Measurements from ENCODE around the gene AGA. TPM values are rescaled to one million over a fixed set of nuclear protein-coding genes. Genes with fewer than 3 reads are reported as not detected.

AGA gene
- total RNA-seq, 1 experiment from 2014 or later = 28.3 TPM

DNA sequence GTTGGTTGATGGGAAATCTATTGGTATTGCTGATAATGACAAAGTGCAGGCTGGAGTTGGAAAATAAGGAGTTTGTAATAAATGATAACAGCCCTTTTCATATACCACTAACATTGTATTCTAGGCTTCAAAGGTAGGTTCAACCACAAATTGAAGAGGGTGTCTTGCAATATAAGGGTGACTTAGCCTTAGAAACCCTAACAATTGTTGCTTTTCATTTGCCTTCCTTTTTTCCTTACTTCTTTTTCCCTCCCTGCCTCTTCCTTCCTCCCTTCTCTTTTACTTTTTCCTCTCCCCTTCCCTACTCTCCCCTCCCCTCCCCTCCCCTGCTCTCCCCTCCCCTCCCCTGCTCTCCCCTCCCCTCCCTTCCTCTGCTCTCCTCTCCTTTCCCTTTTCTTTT is 10.9 kb upstream of the AGA start:
- DNase-seq = no peak
- no peaks in the 10 kb centered on the region for H3K27me3 ChIP-seq
- no peaks in the 10 kb centered on the region for H3K9me3 ChIP-seq
- no peaks in the 10 kb centered on the region for H3K36me3 ChIP-seq
- no peak overlapping the region for H3K4me3 ChIP-seq

DNA sequence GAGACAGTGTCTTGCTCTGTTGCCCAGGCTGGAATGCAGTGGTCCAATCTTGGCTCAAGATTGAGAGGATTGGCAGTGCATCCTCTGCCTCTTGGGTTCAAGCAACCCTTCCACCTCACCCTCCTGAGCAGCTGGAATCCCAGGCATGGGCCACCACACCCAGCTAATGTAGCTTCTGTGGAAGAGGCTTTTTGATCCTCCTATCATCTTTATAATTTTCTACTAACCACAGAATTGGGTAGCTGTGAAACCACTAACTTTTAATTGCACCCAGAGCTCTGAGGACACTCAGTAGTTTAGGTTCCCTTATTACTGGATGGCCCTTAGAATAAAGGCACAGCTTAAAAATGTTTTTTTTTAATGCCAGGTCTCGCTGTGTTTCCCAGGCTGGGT is 8.9 kb upstream of the AGA start:
- Histone ChIP-seq H3K27me3 (no peaks in the 10 kb centered on the region), H3K36me3 (no peaks in the 10 kb centered on the region), H3K4me3 (no peak overlapping the region), H3K9me3 (no peaks in the 10 kb centered on the region)
- no peak for DNase-seq

DNA sequence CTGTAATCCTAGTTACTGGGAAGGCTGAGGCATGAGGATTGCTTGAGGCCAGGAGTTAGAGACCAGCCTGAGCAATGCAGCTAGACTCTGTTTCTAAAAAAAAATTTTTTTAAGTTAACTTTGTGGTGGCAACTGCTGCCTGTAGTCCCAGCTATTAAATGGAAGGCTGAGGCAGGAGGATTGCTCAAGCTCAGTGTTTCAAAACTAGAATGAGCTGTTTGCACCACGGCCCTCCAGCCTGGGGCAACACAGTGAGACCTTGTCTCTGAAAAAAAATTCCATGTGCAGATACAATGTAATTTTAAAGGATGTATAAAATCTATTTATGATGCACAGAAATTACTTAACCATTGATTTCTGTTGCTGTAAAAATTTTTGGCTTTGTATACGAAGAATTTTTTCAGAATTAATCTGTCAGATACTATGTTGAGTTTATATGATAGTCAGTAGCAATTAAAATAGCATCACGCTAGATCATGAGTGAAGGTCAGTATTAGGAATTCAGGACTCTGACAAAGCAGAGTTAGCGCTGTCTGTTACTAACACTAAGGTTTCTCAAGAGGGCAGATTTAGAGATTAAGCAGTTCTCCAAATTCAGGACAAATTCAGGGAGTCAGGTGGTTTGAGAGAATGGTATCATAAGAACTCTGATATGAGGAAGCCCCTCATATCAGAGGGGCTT is 8.3 kb upstream of the AGA start:
- no peaks in the 10 kb centered on the region for H3K9me3 ChIP-seq
- no peak for DNase-seq
- no peaks in the 10 kb centered on the region for H3K36me3 ChIP-seq
- H3K4me3 ChIP-seq = no peak overlapping the region
- H3K27me3 ChIP-seq = no peaks in the 10 kb centered on the region

DNA sequence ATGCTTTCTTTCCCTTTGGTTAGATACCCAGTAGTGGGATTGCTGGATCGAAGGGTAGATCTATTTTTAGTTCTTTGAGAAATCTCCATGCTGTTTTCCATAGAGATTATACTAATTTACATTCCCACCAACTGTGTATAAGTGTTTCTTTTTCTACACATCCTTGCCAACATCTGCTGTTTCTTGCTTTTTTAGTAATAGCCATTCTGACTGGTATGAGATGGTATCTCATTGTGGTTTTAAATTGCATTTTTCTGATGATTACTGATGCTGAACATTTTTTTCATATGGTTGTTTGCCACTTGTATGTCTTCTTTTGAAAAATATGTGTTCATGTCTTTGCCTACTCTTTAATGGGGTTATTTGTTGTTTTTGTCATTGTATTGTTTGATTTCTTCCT is 6.6 kb upstream of the AGA start:
- no peaks in the 10 kb centered on the region for H3K27me3 ChIP-seq
- H3K4me3 ChIP-seq = 0 out of 2 replicates have a peak overlapping the region, but pooled peaks have one; percentile 3
- no peaks in the 10 kb centered on the region for H3K9me3 ChIP-seq
- H3K36me3 ChIP-seq = no peaks in the 10 kb centered on the region
- no peak for DNase-seq

DNA sequence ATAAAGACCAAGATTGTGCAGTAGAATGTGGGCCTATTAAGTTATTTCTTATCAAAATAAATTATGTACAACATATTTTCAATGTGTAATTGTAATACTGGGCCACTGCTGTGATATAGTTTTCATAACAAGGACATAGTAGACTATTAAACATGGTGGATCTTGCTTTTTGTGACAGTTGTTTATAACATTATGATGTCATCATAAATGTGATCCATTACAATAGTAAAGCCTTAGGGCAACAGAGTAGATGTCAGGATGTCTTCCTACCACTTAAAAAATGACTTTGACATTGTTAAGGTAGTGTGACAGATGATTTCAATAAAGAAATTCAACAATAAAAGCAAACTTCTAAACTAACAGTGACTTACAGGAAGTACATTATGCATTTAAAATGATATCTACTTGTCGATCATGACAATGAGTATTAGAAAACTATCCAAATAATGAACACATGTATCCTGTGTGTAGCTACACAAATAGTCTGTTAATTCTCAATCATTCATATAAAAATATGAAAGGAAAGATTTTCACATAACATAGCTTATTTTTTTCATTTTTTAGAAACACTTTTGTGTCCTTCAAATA is 5.3 kb upstream of the AGA start:
- no peak for DNase-seq
- no peaks in the 10 kb centered on the region for H3K9me3 ChIP-seq

DNA sequence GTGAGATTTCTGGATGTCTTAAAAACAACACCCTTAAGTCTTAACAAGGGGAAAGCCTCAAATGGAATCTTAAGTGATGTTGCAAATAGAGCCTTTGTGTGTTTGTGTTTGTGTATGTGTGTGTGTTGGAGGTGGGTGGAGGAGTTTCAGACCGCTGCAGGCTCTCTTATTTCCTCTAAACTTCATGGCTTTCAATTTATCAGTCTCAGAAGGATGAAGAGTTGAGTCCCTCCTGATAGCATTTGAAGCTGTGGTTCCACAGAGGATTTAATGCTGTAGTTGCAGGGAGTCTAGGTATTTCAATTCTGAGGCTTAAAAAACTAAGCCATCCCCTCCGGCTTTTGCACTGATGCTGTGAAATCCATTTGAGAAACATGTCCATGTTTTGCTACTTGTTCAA is 4.3 kb upstream of the AGA start:
- H3K27me3 ChIP-seq = no peaks in the 10 kb centered on the region
- H3K36me3 ChIP-seq = no peaks in the 10 kb centered on the region
- H3K9me3 ChIP-seq = no peaks in the 10 kb centered on the region
- DNase-seq = no peak
- no peak overlapping the region for H3K4me3 ChIP-seq

More for the DNA sequence above, 5.3 kb upstream of the AGA start:
- no peaks in the 10 kb centered on the region for H3K27me3 ChIP-seq
- H3K4me3 ChIP-seq = no peak overlapping the region
- no peaks in the 10 kb centered on the region for H3K36me3 ChIP-seq

DNA sequence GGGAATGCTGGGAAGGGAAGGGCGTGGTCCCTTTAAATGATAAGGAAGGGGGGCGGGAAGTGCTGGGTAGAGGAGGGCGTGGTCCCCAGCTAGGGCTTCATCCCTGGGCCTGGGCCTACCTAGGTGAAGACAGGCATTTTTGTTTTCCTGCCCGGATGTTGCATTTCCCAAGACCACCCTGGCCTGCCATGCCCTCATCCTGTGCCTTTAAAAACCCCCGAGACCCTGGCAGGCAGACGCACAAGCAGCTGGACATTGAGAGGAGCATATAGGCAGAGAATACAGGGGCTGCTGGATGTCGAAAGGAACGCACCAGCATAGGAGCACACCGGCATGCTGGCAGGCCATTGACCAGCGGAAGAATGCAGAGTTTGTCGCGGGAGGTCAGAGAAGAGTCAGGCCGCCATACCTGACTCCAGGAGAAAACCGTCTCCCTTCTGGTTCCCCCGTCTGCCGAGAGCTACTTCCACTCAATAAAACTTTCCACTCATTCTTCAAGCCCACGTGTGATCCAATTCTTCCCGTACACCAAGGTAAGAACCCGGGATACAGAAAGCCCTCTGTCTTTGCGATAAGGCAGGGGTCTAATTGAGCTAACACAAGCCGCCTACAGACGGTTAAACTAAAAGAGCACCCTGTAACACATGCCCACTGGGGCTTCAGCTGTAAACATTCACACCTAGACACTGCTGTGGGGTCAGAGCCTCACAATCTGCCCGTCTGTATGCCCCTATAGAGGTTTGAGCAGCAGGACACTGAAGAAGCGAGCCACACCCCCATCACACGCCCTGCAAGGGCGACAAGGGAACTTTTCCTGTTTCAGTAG is 2.9 kb upstream of the AGA start:
- no peak for DNase-seq
- no peaks in the 10 kb centered on the region for H3K27me3 ChIP-seq
- H3K4me3 ChIP-seq = no peak overlapping the region

DNA sequence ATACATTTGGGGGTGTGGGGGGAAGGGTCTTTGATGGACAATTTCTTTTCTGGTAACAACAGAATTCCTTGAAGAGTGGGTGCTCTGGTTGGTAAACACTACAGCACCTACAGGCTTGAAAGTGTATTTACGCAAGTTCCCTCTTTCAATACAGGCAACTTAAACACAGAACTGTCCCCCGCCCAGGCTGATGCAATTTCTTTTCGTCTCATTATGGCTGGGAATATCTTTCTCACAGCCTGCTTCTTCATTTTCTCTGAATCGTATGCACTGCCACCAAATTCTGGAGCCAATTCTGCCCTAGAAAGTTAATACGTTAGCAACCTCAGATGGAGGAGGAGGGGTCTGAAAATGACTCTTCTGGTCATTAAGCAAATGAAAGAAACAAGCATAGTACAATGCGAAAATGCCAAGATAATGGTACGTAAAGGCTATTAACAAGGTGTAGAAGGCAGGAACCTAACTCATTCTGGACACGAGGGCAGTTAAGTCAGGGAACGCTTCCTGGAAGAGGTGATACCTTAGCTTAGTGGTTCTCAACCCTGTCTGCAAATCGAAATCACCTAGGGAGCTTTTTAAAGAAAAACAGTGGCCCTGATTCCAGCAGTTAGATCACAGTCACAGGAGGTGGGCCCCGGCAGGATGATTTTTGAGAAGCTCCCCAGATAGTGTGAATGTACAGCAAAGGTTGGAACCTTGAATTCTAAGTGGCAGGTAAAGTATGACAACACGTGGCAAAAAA is 1.0 kb downstream of the AGA start:
- H3K4me3 ChIP-seq = peak overlapping the region; percentile 61
- H3K36me3 ChIP-seq = no peaks in the 10 kb centered on the region
- H3K27me3 ChIP-seq = no peaks in the 10 kb centered on the region
- DNase-seq = no peak
- no peaks in the 10 kb centered on the region for H3K9me3 ChIP-seq

More for the DNA sequence above, 2.9 kb upstream of the AGA start:
- H3K9me3 ChIP-seq = no peaks in the 10 kb centered on the region
- H3K36me3 ChIP-seq = no peaks in the 10 kb centered on the region

DNA sequence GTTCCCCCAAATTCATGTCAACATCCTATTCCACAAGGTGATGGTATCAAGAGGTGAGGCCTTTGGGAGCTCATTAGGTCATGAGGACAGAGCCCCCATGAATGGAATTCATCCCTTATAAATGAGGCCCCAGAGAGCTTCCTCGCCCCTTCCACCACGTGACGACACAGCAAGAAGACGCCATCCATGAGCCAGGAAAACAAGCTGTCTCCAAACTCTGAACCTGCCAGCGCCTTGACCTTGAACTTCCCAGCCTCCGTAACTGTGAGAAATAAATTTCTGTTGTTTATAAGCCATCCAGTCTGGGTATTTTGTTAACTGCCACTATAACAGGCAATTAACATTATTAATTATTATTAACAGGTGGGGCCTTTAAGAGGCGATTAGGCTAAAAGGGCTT is 5.8 kb downstream of the AGA start:
- Histone ChIP-seq H3K36me3 (no peaks in the 10 kb centered on the region), H3K9me3 (no peaks in the 10 kb centered on the region), H3K27me3 (no peaks in the 10 kb centered on the region), H3K4me3 (no peak overlapping the region)
- DNase-seq = no peak

DNA sequence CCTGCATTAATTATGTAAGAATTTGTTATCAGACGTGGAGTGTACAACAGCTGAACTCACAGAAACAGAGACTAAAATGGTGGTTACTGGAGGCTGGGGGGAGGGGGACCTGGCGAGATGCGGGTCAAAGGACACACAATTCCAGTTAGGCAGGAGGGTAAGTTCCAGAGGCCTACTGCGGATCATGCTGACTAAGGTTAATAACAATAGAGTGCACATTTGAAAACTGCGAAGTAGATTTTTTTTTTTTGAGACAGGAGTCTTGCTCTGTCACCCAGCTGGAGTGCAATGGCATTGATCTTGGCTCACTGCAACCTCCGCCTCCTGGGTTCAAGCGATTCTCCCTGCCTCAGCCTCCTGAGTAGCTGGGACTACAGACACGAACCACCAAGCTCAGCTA is 7.6 kb downstream of the AGA start:
- H3K4me3 ChIP-seq = no peak overlapping the region
- H3K36me3 ChIP-seq = no peaks in the 10 kb centered on the region
- no peak for DNase-seq
- no peaks in the 10 kb centered on the region for H3K27me3 ChIP-seq
- no peaks in the 10 kb centered on the region for H3K9me3 ChIP-seq

DNA sequence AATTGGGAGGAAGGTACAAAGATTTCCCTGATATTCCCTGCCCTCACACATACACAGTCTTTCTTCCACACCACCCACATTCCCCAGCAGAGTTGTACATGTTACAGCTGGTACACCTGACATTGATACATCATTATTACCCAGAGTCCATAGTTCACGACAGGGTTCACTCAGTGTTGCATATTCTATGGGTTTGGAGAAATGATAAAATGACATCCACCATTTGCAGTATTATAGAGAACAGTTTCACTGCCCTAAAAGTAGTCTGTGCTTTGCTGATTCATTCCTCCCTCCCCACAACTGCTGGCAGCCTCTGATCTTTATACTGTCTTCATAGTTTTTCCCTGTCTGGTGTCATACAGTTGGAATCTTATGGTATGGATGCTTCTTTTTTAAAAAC is 15.0 kb downstream of the AGA start:
- Histone ChIP-seq H3K36me3 (no peaks in the 10 kb centered on the region), H3K27me3 (no peaks in the 10 kb centered on the region), H3K9me3 (no peaks in the 10 kb centered on the region), H3K4me3 (no peak overlapping the region)
- no peak for DNase-seq

DNA sequence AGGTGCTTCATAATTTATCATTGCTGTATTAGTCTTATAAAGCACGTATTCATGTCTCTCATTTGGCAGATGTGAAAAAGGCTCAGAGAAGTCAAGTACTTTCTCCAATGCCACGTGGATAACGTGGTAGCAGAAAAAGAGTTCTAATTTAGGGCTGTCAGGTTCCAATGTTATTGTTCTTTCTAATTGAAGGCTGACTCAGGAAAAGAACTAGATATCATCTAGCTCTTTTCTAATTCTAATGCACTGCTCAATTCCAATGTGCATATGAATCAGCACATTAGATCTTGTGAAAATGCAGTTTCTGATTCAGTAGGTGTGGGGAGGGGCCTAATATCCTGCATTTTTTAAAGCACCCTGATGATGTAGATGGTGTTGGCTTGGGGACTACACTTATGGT is 22.8 kb downstream of the AGA start:
- Histone ChIP-seq H3K36me3 (no peaks in the 10 kb centered on the region), H3K9me3 (peaks cover 4% of the 10 kb centered on the region; the same call in 1 of the 2 replicates)

DNA sequence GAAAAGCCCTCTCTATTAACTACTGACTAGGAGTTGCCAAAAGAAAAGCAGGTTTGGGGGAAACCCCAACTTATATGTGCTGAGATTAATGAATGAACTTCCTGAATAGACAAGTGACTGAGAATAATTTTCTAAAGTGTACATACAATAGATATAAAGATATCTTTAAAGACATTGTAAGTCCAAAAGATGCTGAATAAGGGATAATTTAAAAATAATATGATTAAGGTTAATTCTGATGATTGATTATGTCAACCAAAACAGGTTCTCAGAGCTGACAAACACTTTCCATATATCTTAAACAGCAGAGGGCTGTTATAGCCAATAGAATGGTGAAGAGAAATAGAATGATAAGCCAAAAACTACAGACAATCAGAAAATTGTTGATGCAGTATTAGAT is 28.6 kb downstream of the AGA start:
- Histone ChIP-seq H3K27me3 (no peaks in the 10 kb centered on the region; the same call in 1 of the 2 replicates), H3K4me3 (no peak overlapping the region), H3K36me3 (no peaks in the 10 kb centered on the region), H3K9me3 (no peaks in the 10 kb centered on the region)
- no peak for DNase-seq

More for the DNA sequence above, 22.8 kb downstream of the AGA start:
- H3K4me3 ChIP-seq = no peak overlapping the region
- DNase-seq = no peak
- H3K27me3 ChIP-seq = no peaks in the 10 kb centered on the region

DNA sequence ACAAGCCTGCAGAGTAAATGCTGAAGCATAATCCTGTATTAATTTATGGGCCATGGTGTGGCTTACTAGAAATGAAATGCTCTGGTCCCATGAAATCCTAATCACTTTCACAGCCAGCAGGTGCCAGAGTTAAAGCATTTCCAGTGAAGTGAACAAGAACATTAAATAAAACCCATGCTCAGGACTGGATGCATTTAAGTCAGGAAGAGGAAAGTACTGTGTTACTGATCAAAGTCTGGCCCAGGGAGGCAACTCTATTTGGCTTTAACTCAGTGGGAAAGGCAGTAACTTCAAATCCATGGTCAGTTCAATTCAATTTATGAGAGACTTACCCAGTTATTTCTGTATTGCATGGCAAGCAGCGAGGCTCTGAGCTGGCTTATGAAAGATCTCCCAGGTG is 29.2 kb downstream of the AGA start:
- H3K9me3 ChIP-seq = no peaks in the 10 kb centered on the region
- H3K4me3 ChIP-seq = no peak overlapping the region
- no peak for DNase-seq
- H3K27me3 ChIP-seq = no peaks in the 10 kb centered on the region; the same call in 1 of the 2 replicates
- no peaks in the 10 kb centered on the region for H3K36me3 ChIP-seq

DNA sequence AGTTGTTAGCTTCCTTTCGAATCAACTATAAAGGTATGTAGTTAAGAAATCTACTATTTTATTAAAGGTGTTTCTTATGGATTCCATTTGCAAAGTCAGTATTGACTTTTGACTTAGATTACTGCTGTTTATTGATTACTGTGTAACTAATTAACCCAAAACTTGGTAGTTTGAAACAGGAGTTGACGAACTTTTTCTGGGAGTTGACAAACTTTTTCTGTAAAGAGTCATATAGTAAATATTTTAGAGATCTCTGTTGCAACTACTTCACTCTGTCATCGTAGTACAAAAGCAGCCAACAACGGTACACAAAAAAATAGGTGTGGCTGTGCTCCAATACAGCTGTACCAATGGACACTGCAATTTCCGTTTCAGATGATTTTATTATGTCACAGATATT is 30.2 kb downstream of the AGA start:
- H3K36me3 ChIP-seq = no peaks in the 10 kb centered on the region
- H3K9me3 ChIP-seq = no peaks in the 10 kb centered on the region
- H3K27me3 ChIP-seq = no peaks in the 10 kb centered on the region; the same call in 1 of the 2 replicates
- H3K4me3 ChIP-seq = no peak overlapping the region
- DNase-seq = no peak

DNA sequence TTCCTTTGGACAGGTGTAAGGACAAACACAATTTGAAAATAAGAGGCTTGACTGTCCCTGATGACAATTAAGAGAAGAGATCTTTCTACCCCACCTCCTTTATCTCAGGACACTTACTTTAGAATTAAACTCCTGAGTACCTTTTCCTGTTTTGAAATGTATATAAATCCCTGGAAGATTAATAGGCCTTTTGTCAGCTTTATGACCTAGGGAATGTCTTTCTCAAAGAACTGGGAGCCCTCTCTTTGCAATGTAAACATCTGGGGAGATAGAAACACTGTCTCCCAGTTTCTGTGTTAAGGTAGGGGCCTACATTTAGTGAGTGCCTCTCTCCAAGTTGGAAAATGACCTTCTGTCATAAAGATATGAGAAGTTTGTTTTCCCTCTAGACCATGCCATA is 31.7 kb downstream of the AGA start:
- no peak overlapping the region for H3K4me3 ChIP-seq
- no peaks in the 10 kb centered on the region for H3K36me3 ChIP-seq
- H3K27me3 ChIP-seq = peaks cover 3% of the 10 kb centered on the region
- H3K9me3 ChIP-seq = no peaks in the 10 kb centered on the region
- DNase-seq = no peak

DNA sequence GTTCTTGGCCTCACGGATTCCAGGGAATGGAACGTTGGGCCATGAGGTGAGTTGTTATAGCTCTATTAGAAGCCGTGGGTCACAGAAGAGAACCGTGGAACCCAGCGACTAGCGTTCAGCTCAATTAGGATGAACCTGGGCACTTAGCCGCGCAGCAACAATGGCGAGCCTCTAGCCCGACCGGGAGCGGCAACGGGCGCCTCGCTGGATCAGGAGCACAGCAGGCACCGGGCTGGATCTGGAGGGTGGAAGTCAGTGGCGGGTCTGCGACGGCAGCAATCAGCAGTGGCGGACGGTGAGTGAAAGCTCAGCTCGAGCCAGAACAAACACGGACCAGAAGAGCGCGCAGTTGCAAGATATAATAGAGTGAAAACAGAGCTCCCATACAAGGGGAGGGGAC is 34.2 kb downstream of the AGA start:
- Histone ChIP-seq H3K9me3 (no peaks in the 10 kb centered on the region), H3K27me3 (peaks cover 12% of the 10 kb centered on the region), H3K4me3 (no peak overlapping the region), H3K36me3 (no peaks in the 10 kb centered on the region)
- DNase-seq = no peak

Data from MG63 (cell line).